GM12892 (cell line): ENCODE measurements around the gene ERCC8.

ENCODE experiments used
- POLR2A ChIP-seq: IDR thresholded peaks from 2 replicates; pipeline ENCODE4 v1.6.1; 2011; ENCODE audit warnings: low read depth, low read length, control low read depth
- POLR2AphosphoS5 ChIP-seq: IDR thresholded peaks from 2 replicates; pipeline ENCODE4 v1.6.1; 2011; ENCODE audit warnings: low read depth, low read length, control low read depth

DNA sequence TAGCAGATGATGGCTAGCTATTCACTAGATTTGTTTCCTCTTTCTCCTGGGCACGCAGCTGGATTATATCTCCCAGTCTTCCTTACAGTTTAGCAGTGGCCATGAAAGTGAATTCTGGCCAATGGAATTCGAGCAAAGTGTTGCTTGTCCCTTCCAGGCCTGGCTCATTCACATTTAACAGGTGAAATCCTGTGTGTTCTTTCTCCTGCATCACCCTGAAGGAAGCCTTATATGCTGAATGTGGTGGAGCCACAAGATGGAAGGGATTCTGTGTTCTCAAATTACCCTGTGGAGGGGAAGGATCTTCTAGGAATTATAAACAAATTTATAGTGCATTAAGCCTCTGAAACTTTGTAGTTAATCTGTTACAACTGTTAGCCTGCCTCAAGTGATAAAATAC is 92.6 kb downstream of the ERCC8 start:
- TF ChIP-seq POLR2A: no peak
- no peak for TF ChIP-seq POLR2AphosphoS5
